Measurements from ENCODE around the gene CIAO1. TPM values are rescaled to one million over a fixed set of nuclear protein-coding genes. Genes with fewer than 3 reads are reported as not detected.
A peak's percentile ranks its signal among the peaks of the same experiment; 100 is the strongest.
"Not testable (repeated sequence)": the region's sequence is repeated elsewhere in the genome, so short reads cannot be mapped to it uniquely, and the experiment has no call there.

CIAO1 gene
- 96.7 and 106 TPM in 2 replicates for total RNA-seq

GRCh38 chr2:96265840-96266679 is at the start of gene CIAO1, which contains the start of gene TMEM127:
Gene CIAO1, plus strand, starts transcription at chr2:96266225. Its CDS starts 126 bp downstream, at chr2:96266351.
Gene TMEM127, minus strand, starts transcription at chr2:96265997. Its CDS starts 616 bp downstream, at chr2:96265381.
- DNase-seq (ENCODE audit: low read depth, low spot score) = peak; percentile 93

- no peak for DNase-seq (ENCODE audit: low read depth, low spot score)
Measured at GRCh38 chr2:96218508-96219131, 47.4 kb upstream of the CIAO1 start.

- not testable (repeated sequence) for DNase-seq (ENCODE audit: low read depth, low spot score)
Measured at GRCh38 chr2:96219959-96220358, 46.1 kb upstream of the CIAO1 start.

GRCh38 chr2:96221106-96221505 is 44.9 kb upstream of the CIAO1 start:
- not testable (repeated sequence) for DNase-seq (ENCODE audit: low read depth, low spot score)

- no peak for DNase-seq (ENCODE audit: low read depth, low spot score)
Measured at GRCh38 chr2:96225016-96225533, 41.0 kb upstream of the CIAO1 start.

- DNase-seq (ENCODE audit: low read depth, low spot score) = no peak
Measured at GRCh38 chr2:96231316-96231715, 34.7 kb upstream of the CIAO1 start.

GRCh38 chr2:96233436-96233835 is 32.6 kb upstream of the CIAO1 start:
- DNase-seq (ENCODE audit: low read depth, low spot score) = no peak

- no peak for DNase-seq (ENCODE audit: low read depth, low spot score)
Measured at GRCh38 chr2:96233880-96234316, 32.1 kb upstream of the CIAO1 start.

GRCh38 chr2:96236882-96237281 is 29.1 kb upstream of the CIAO1 start:
- DNase-seq (ENCODE audit: low read depth, low spot score) = no peak

- DNase-seq (ENCODE audit: low read depth, low spot score) = no peak
Measured at GRCh38 chr2:96238266-96238665, 27.8 kb upstream of the CIAO1 start.

GRCh38 chr2:96239091-96239490 is 26.9 kb upstream of the CIAO1 start:
- no peak for DNase-seq (ENCODE audit: low read depth, low spot score)

- DNase-seq (ENCODE audit: low read depth, low spot score) = no peak
Measured at GRCh38 chr2:96239745-96240264, 26.2 kb upstream of the CIAO1 start.

- DNase-seq (ENCODE audit: low read depth, low spot score) = no peak
Measured at GRCh38 chr2:96240341-96241038, 25.5 kb upstream of the CIAO1 start.

- no peak for DNase-seq (ENCODE audit: low read depth, low spot score)
Measured at GRCh38 chr2:96241227-96241626, 24.8 kb upstream of the CIAO1 start.

GRCh38 chr2:96241900-96242611 is 24.0 kb upstream of the CIAO1 start:
- peak; percentile 63 for DNase-seq (ENCODE audit: low read depth, low spot score)

GRCh38 chr2:96243843-96244242 is 22.2 kb upstream of the CIAO1 start:
- no peak for DNase-seq (ENCODE audit: low read depth, low spot score)

- peak; percentile 76 for DNase-seq (ENCODE audit: low read depth, low spot score)
Measured at GRCh38 chr2:96245609-96246390, 20.2 kb upstream of the CIAO1 start.

- no peak for DNase-seq (ENCODE audit: low read depth, low spot score)
Measured at GRCh38 chr2:96247009-96247408, 19.0 kb upstream of the CIAO1 start.

GRCh38 chr2:96247896-96248295 is 18.1 kb upstream of the CIAO1 start:
- DNase-seq (ENCODE audit: low read depth, low spot score) = no peak

- DNase-seq (ENCODE audit: low read depth, low spot score) = no peak
Measured at GRCh38 chr2:96248624-96249023, 17.4 kb upstream of the CIAO1 start.

All from pulmonary artery endothelial cell (primary cell).